Astrocyte (in vitro differentiated cells and primary cell): ENCODE measurements around the gene C6orf118. TPM values are rescaled to one million over a fixed set of nuclear protein-coding genes. Genes with fewer than 3 reads are reported as not detected.

ENCODE experiments used
- DNase-seq: peaks from one replicate; pipeline ENCODE4 v3.0.0-alpha.2; 2010; ENCODE audit warnings: low read depth
- FAIRE-seq: peaks from 2 replicates; lab custom pipeline; 2011; peaks lifted over from hg19 to GRCh38; lab: Jason Lieb, UNC
- H2AFZ ChIP-seq: 2 replicates; pipeline ENCODE4 v1.6.0; 2012; ENCODE audit warnings: low read depth, low read length, inconsistent platforms
- H3K27ac ChIP-seq: 2 replicates; pipeline ENCODE4 v1.5.1; 2011; ENCODE audit warnings: low read depth, low read length, inconsistent platforms
- H3K27me3 ChIP-seq: 2 replicates; pipeline ENCODE4 v1.6.0; 2011; ENCODE audit warnings: low read length, inconsistent platforms; ENCODE audit not compliant: insufficient read depth
- H3K36me3 ChIP-seq: 2 replicates; pipeline ENCODE4 v1.5.1; 2011; ENCODE audit warnings: low read length, inconsistent platforms; ENCODE audit not compliant: insufficient read depth
- H3K4me1 ChIP-seq: 2 replicates; pipeline ENCODE4 v1.5.1; 2011; ENCODE audit warnings: low read length, inconsistent platforms; ENCODE audit not compliant: insufficient read depth
- H3K4me2 ChIP-seq: 2 replicates; pipeline ENCODE4 v1.6.0; 2012; ENCODE audit warnings: low read length, inconsistent platforms
- H3K4me3 ChIP-seq: 2 replicates; pipeline ENCODE4 v1.5.1; 2011; ENCODE audit warnings: low read depth, mild to moderate bottlenecking, low read length, inconsistent platforms; ENCODE audit not compliant: insufficient read depth
- H3K79me2 ChIP-seq: 2 replicates; pipeline ENCODE4 v1.6.0; 2012; ENCODE audit warnings: mild to moderate bottlenecking, low read length, inconsistent platforms; ENCODE audit not compliant: insufficient read depth
- H3K9ac ChIP-seq: 2 replicates; pipeline ENCODE4 v1.6.0; 2012; ENCODE audit warnings: mild to moderate bottlenecking, low read length, inconsistent platforms
- H3K9me3 ChIP-seq: 2 replicates; pipeline ENCODE4 v1.5.1; 2012; ENCODE audit warnings: low read depth, mild to moderate bottlenecking, low read length, inconsistent platforms; ENCODE audit not compliant: insufficient read depth
- H4K20me1 ChIP-seq: 2 replicates; pipeline ENCODE4 v1.6.0; 2012; ENCODE audit warnings: low read length, inconsistent platforms; ENCODE audit not compliant: insufficient read depth
- H3K27ac Mint-ChIP-seq: one replicate; pipeline ENCODE4 v1.8.0; 2021; ENCODE audit warnings: mild to moderate bottlenecking, mixed read lengths; ENCODE audit not compliant: unreplicated experiment
- H3K27me3 Mint-ChIP-seq: one replicate; pipeline ENCODE4 v1.8.0; 2021; ENCODE audit warnings: low read depth, mixed read lengths; ENCODE audit not compliant: unreplicated experiment
- H3K36me3 Mint-ChIP-seq: one replicate; pipeline ENCODE4 v1.8.0; 2021; ENCODE audit warnings: low read depth, mixed read lengths; ENCODE audit not compliant: unreplicated experiment
- H3K4me1 Mint-ChIP-seq: one replicate; pipeline ENCODE4 v1.8.0; 2021; ENCODE audit warnings: low read depth, mixed read lengths; ENCODE audit not compliant: unreplicated experiment
- H3K4me3 Mint-ChIP-seq: one replicate; pipeline ENCODE4 v1.8.0; 2021; ENCODE audit warnings: mild to moderate bottlenecking, moderate library complexity, mixed read lengths; ENCODE audit not compliant: unreplicated experiment
- H3K9me3 Mint-ChIP-seq: one replicate; pipeline ENCODE4 v1.8.0; 2021; ENCODE audit warnings: mild to moderate bottlenecking, mixed read lengths; ENCODE audit not compliant: unreplicated experiment
- EZH2 ChIP-seq: IDR thresholded peaks from 2 replicates; pipeline ENCODE4 v1.6.1; 2012; ENCODE audit warnings: mild to moderate bottlenecking, low read length, inconsistent platforms; ENCODE audit not compliant: insufficient read depth
- total RNA-seq: library from RNA; stranded (reverse); gene quantifications from 2 replicates; pipeline ENCODE4 v1.2.1, GENCODE V29; 2021
- TF ChIP-seq, protein P1 (sequence below): IDR thresholded peaks from 2 replicates; pipeline ENCODE4 v1.5.1; 2011; ENCODE audit warnings: low read depth, mild to moderate bottlenecking, inconsistent platforms, low read length, moderate library complexity; ENCODE audit not compliant: insufficient read depth

The C6orf118 gene
- total RNA-seq, 1 donor from 2014 or later = not detected

DNA sequence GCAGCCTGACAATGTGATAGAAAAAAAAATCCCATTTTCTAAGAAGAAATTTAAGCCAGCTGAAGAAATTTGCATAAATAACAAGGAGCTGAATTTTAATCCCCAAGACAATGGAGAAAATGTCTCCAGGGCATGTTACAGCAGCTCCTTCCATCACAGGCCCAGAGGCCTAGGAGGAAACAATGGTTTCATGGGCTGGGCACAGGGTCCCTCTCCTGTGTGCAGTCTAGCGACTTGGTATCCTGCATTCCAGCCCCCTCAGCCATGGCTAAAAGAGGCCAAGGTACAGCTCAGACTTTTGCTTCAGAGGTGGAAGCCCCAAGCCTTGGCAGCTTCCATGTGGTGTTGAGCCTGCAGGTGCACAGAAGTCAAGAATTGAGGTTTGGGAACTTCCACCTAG is 73.1 kb downstream of the C6orf118 start:
- TF ChIP-seq, protein P1, sequence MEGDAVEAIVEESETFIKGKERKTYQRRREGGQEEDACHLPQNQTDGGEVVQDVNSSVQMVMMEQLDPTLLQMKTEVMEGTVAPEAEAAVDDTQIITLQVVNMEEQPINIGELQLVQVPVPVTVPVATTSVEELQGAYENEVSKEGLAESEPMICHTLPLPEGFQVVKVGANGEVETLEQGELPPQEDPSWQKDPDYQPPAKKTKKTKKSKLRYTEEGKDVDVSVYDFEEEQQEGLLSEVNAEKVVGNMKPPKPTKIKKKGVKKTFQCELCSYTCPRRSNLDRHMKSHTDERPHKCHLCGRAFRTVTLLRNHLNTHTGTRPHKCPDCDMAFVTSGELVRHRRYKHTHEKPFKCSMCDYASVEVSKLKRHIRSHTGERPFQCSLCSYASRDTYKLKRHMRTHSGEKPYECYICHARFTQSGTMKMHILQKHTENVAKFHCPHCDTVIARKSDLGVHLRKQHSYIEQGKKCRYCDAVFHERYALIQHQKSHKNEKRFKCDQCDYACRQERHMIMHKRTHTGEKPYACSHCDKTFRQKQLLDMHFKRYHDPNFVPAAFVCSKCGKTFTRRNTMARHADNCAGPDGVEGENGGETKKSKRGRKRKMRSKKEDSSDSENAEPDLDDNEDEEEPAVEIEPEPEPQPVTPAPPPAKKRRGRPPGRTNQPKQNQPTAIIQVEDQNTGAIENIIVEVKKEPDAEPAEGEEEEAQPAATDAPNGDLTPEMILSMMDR = no peak
- no peak for TF ChIP-seq EZH2
- no peaks in the 10 kb centered on the region for H3K79me2 ChIP-seq
- DNase-seq = no peak
- H3K27ac ChIP-seq = no peak overlapping the region
- no peak overlapping the region for H2AFZ ChIP-seq
- H3K4me1 Mint-ChIP-seq = peaks cover 7% of the 10 kb centered on the region
- no peaks in the 10 kb centered on the region for H3K36me3 ChIP-seq
- no peak overlapping the region for H3K27ac Mint-ChIP-seq
- no peak overlapping the region for H3K9ac ChIP-seq
- H3K4me1 ChIP-seq = no peaks in the 10 kb centered on the region
- H3K36me3 Mint-ChIP-seq = no peaks in the 10 kb centered on the region
- no peak for FAIRE-seq
- no peak overlapping the region for H3K4me3 Mint-ChIP-seq
- H4K20me1 ChIP-seq = no peaks in the 10 kb centered on the region
- H3K9me3 Mint-ChIP-seq = peaks cover 24% of the 10 kb centered on the region
- no peaks in the 10 kb centered on the region for H3K27me3 ChIP-seq
- no peak overlapping the region for H3K4me3 ChIP-seq
- H3K27me3 Mint-ChIP-seq = no peaks in the 10 kb centered on the region
- H3K9me3 ChIP-seq = no peaks in the 10 kb centered on the region
- no peak overlapping the region for H3K4me2 ChIP-seq

DNA sequence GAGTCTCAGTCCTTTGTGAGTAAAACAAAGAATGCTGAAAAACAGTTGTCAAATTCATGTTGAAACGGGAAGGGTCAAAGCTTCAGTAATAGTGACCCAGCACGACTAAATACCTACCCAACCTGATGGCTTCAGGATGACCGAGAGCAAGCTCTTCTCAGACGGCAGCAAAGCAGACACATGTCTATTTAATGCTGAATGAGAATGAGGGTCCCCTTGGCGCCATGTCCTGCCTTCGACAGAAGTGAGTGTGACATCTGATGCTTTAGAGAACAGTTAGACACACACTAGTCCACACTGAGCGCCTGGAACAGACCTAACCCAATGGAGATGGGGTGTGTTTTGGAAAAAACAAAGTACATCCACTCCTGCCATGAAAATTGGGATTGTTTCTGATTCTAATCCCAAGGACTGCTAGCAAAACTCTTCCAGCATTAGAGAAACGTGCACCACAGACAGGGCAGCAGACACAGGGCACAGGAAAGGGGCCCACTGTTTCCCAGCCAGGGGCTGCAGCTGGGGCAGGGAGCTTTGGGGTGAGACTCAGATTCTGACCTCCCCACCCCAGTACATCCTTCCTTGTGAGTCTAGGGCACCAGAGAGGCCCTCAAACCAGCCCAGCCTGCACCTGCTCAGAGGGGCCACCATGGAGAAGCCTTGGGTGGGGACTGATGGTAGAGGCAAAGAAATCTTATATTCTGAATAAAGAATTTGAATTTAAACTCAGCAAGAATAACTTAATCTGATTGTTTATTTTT is 76.5 kb downstream of the C6orf118 start:
- H3K27ac Mint-ChIP-seq = no peak overlapping the region
- peaks cover 24% of the 10 kb centered on the region for H3K9me3 Mint-ChIP-seq
- Histone ChIP-seq H3K27me3 (no peaks in the 10 kb centered on the region), H2AFZ (no peak overlapping the region), H4K20me1 (no peaks in the 10 kb centered on the region), H3K27ac (no peak overlapping the region), H3K9me3 (no peaks in the 10 kb centered on the region), H3K79me2 (no peaks in the 10 kb centered on the region), H3K36me3 (no peaks in the 10 kb centered on the region), H3K4me3 (no peak overlapping the region), H3K9ac (no peak overlapping the region), H3K4me1 (no peaks in the 10 kb centered on the region), H3K4me2 (no peak overlapping the region)
- TF ChIP-seq, protein P1 = no peak
- no peak for TF ChIP-seq EZH2
- no peaks in the 10 kb centered on the region for H3K27me3 Mint-ChIP-seq
- DNase-seq (no peak), FAIRE-seq (no peak)
- no peaks in the 10 kb centered on the region for H3K36me3 Mint-ChIP-seq
- peaks cover 7% of the 10 kb centered on the region for H3K4me1 Mint-ChIP-seq
- H3K4me3 Mint-ChIP-seq = no peak overlapping the region
